Central memory CD4-positive, alpha-beta T cell (primary cell): ENCODE measurements around the gene SH3BP5.

Experiments used
- DNase-seq: peaks from one replicate; pipeline ENCODE4 v3.0.0; 2022

SH3BP5 gene

GRCh38 chr3:15228147-15228546 is 104.2 kb downstream of the SH3BP5 start:
- DNase-seq, result no peak

GRCh38 chr3:15223685-15224572 is 108.5 kb downstream of the SH3BP5 start:
- DNase-seq, result no peak

GRCh38 chr3:15221574-15222217 is 110.7 kb downstream of the SH3BP5 start:
- no peak for DNase-seq

- no peak for DNase-seq
These were observed 111.7 kb downstream of the SH3BP5 start for GRCh38 chr3:15220661-15221060.

GRCh38 chr3:15220056-15220455 is 112.3 kb downstream of the SH3BP5 start:
- no peak for DNase-seq

- DNase-seq, result no peak
These were observed 113.7 kb downstream of the SH3BP5 start for GRCh38 chr3:15218689-15219088.

GRCh38 chr3:15217841-15218267 is 114.5 kb downstream of the SH3BP5 start:
- no peak for DNase-seq

GRCh38 chr3:15217011-15217671 is 115.2 kb downstream of the SH3BP5 start:
- peak; percentile 10 for DNase-seq

- DNase-seq, result no peak
These were observed 115.9 kb downstream of the SH3BP5 start for GRCh38 chr3:15216501-15216900.

- DNase-seq, result no peak
These were observed 116.4 kb downstream of the SH3BP5 start for GRCh38 chr3:15215996-15216395.

GRCh38 chr3:15214758-15215157 is 117.6 kb downstream of the SH3BP5 start:
- DNase-seq, result no peak

GRCh38 chr3:15211937-15212336 is 120.4 kb downstream of the SH3BP5 start:
- DNase-seq, result no peak

GRCh38 chr3:15207836-15208504 is 124.4 kb downstream of the SH3BP5 start:
- no peak for DNase-seq

- peak; percentile 9 for DNase-seq
These were observed 125.5 kb downstream of the SH3BP5 start for GRCh38 chr3:15206662-15207576.

- peak; percentile 94 for DNase-seq
These were observed 126.3 kb downstream of the SH3BP5 start, which contains the start of gene CAPN7 for GRCh38 chr3:15205934-15206661. TSS of gene CAPN7 (plus strand) at chr3:15206246. CDS start at chr3:15206496, 250 bp downstream.

- DNase-seq, result no peak
These were observed 126.9 kb downstream of the SH3BP5 start for GRCh38 chr3:15205482-15205933.
